HEK293 (cell line): ENCODE data around the gene TAOK3.
"Not testable (repeated sequence)": the region's sequence is repeated elsewhere in the genome, so short reads cannot be mapped to it uniquely, and the experiment has no call there.

Experiments
- CTCF ChIA-PET: fragments of 350-600 bp; formaldehyde crosslinking; extraction: SDS; loops from one replicate; lab custom pipeline; 2021; ENCODE audit warnings: antibody characterized with exemption; lab: Yijun Ruan, JAX
- POLR2A ChIA-PET: fragments of 300-600 bp; formaldehyde crosslinking; extraction: SDS; loops from one replicate; lab custom pipeline; 2020; ENCODE audit warnings: antibody characterized with exemption, inconsistent platforms; lab: Yijun Ruan, JAX
- H3K27ac ChIP-seq: fragments of 200-500 bp; sonication (Bioruptor generic); 2 replicates; pipeline ENCODE4 v1.5.1; 2014; ENCODE audit warnings: low read depth, low read length, control low read depth, inconsistent platforms; ENCODE audit errors: extremely low read depth
- H3K36me3 ChIP-seq, 2 experiments: fragments of 200-500 bp in 1 of 2; sonication (Bioruptor generic) in 1 of 2; 1 replicate in 1 of 2; 2 replicates in 1 of 2; pipeline ENCODE4 v1.5.1; 2014 to 2017; ENCODE audit warnings: inconsistent platforms in 2 of 2, low read length in 2 of 2; ENCODE audit not compliant: control insufficient read depth in 2 of 2, insufficient read depth in 1 of 2
- H3K4me1 ChIP-seq: fragments of 200-500 bp; sonication (Bioruptor generic); 2 replicates; pipeline ENCODE4 v1.5.1; 2014; ENCODE audit warnings: mild to moderate bottlenecking, low read length, inconsistent platforms; ENCODE audit not compliant: control insufficient read depth, insufficient read depth
- H3K4me3 ChIP-seq: 2 replicates; pipeline ENCODE4 v1.5.1; 2011; ENCODE audit warnings: low read depth, mild to moderate bottlenecking, control low read depth, low read length, moderate library complexity
- H3K9me3 ChIP-seq: fragments of 200-500 bp; sonication (Bioruptor generic); 2 replicates; pipeline ENCODE4 v1.5.1; 2014; ENCODE audit warnings: low read depth, low read length, inconsistent platforms; ENCODE audit not compliant: control insufficient read depth, insufficient read depth
- BCL6B ChIP-seq: fragments of 450-650 bp; formaldehyde crosslinking; IDR thresholded peaks from 2 replicates; pipeline ENCODE4 v1.5.1; 2017; ENCODE audit warnings: missing biosample characterization, missing genetic modification characterization
- HOXA7 ChIP-seq: sonication (generic); formaldehyde crosslinking; IDR thresholded peaks from 2 replicates; pipeline ENCODE4 v1.8.1; 2022; ENCODE audit warnings: missing genetic modification reagents, borderline replicate concordance
- IKZF3 ChIP-seq: fragments of 450-650 bp; IDR thresholded peaks from 2 replicates; pipeline ENCODE4 v1.5.0; 2018; ENCODE audit warnings: missing biosample characterization, mild to moderate bottlenecking, missing genetic modification characterization, moderate library complexity
- REPIN1 ChIP-seq: fragments of 450-650 bp; formaldehyde crosslinking; IDR thresholded peaks from 2 replicates; pipeline ENCODE4 v1.5.1; 2017; ENCODE audit warnings: missing biosample characterization, missing genetic modification characterization, low read depth
- SALL2 ChIP-seq: fragments of 450-650 bp; formaldehyde crosslinking; IDR thresholded peaks from 2 replicates; pipeline ENCODE4 v1.5.0; 2017; ENCODE audit warnings: missing biosample characterization, mild to moderate bottlenecking, missing genetic modification characterization, borderline replicate concordance
- ZBTB17 ChIP-seq: fragments of 450-650 bp; formaldehyde crosslinking; IDR thresholded peaks from 2 replicates; pipeline ENCODE4 v1.5.1; 2016; ENCODE audit warnings: missing biosample characterization, missing genetic modification characterization
- ZNF112 ChIP-seq: fragments of 450-650 bp; formaldehyde crosslinking; IDR thresholded peaks from 2 replicates; pipeline ENCODE4 v1.5.0; 2017; ENCODE audit warnings: missing biosample characterization, missing genetic modification characterization
- ZNF146 ChIP-seq: fragments of 450-650 bp; formaldehyde crosslinking; IDR thresholded peaks from 2 replicates; pipeline ENCODE4 v1.5.1; 2016; ENCODE audit warnings: missing biosample characterization, missing genetic modification characterization
- ZNF148 ChIP-seq: fragments of 450-650 bp; formaldehyde crosslinking; IDR thresholded peaks from 2 replicates; pipeline ENCODE4 v1.5.0; 2017; ENCODE audit warnings: missing biosample characterization, missing genetic modification characterization, borderline replicate concordance
- ZNF175 ChIP-seq: fragments of 450-650 bp; formaldehyde crosslinking; IDR thresholded peaks from 2 replicates; pipeline ENCODE4 v1.5.1; 2016; ENCODE audit warnings: missing biosample characterization, missing genetic modification characterization
- ZNF202 ChIP-seq: fragments of 450-650 bp; formaldehyde crosslinking; IDR thresholded peaks from 2 replicates; pipeline ENCODE4 v1.5.1; 2016; ENCODE audit warnings: missing biosample characterization, missing genetic modification characterization, borderline replicate concordance
- ZNF221 ChIP-seq: fragments of 450-650 bp; formaldehyde crosslinking; IDR thresholded peaks from 2 replicates; pipeline ENCODE4 v1.5.1; 2017; ENCODE audit warnings: missing biosample characterization, missing genetic modification characterization, borderline replicate concordance
- ZNF26 ChIP-seq: fragments of 450-650 bp; formaldehyde crosslinking; IDR thresholded peaks from 2 replicates; pipeline ENCODE4 v1.5.1; 2016; ENCODE audit warnings: missing biosample characterization, missing genetic modification characterization
- ZNF280D ChIP-seq: fragments of 450-650 bp; formaldehyde crosslinking; IDR thresholded peaks from 2 replicates; pipeline ENCODE4 v1.5.1; 2016; ENCODE audit warnings: missing biosample characterization, missing genetic modification characterization
- ZNF366 ChIP-seq: fragments of 450-650 bp; formaldehyde crosslinking; conservative IDR thresholded peaks from 2 replicates; pipeline ENCODE4 v1.5.1; 2016; ENCODE audit warnings: missing biosample characterization, missing genetic modification characterization
- ZNF398 ChIP-seq: fragments of 450-650 bp; formaldehyde crosslinking; IDR thresholded peaks from 2 replicates; pipeline ENCODE4 v1.5.1; 2017; ENCODE audit warnings: missing biosample characterization, missing genetic modification characterization
- ZNF529 ChIP-seq: fragments of 450-650 bp; formaldehyde crosslinking; IDR thresholded peaks from 2 replicates; pipeline ENCODE4 v1.5.1; 2017; ENCODE audit warnings: missing genetic modification characterization, missing biosample characterization; ENCODE audit not compliant: insufficient replicate concordance
- ZNF549 ChIP-seq: fragments of 450-650 bp; IDR thresholded peaks from 2 replicates; pipeline ENCODE4 v1.5.1; 2018; ENCODE audit warnings: missing biosample characterization, missing genetic modification characterization, mild to moderate bottlenecking, inconsistent platforms, moderate library complexity
- ZNF560 ChIP-seq: fragments of 450-650 bp; formaldehyde crosslinking; IDR thresholded peaks from 2 replicates; pipeline ENCODE4 v1.5.1; 2017; ENCODE audit warnings: missing biosample characterization, missing genetic modification characterization, borderline replicate concordance
- ZNF626 ChIP-seq: fragments of 450-650 bp; sonication (Bioruptor Pico); formaldehyde crosslinking; IDR thresholded peaks from 2 replicates; pipeline ENCODE4 v1.5.1; 2018; ENCODE audit warnings: missing biosample characterization, missing genetic modification characterization, inconsistent platforms
- ZXDB ChIP-seq: fragments of 450-650 bp; formaldehyde crosslinking; IDR thresholded peaks from 2 replicates; pipeline ENCODE4 v1.5.1; 2016; ENCODE audit warnings: missing biosample characterization, missing genetic modification characterization

Gene TAOK3

GRCh38 chr12:118135788-118136558, 236.7 kb downstream of the TAOK3 start, which contains the start of gene PEBP1 (continued):
- TF ChIP-seq ZNF202 (tag by site-specific recombination) (no peak), HOXA7 (CRISPR knock-in tag) (no peak), ZNF146 (tag by site-specific recombination) (0 out of 2 replicates have a peak, but pooled peaks have one; percentile 3), ZBTB17 (tag by site-specific recombination) (peak; percentile 98), ZXDB (peak; percentile 69), ZNF366 (tag by site-specific recombination) (no peak), ZNF175 (tag by site-specific recombination) (no peak), ZNF560 (tag by site-specific recombination) (no peak), REPIN1 (tag by site-specific recombination) (no peak; the same call in 1 of the 2 replicates), ZNF112 (tag by site-specific recombination) (no peak)

- POLR2A ChIA-PET, H3K27ac ChIP-seq, H3K4me3 ChIP-seq, CTCF ChIA-PET, H3K36me3 ChIP-seq, H3K9me3 ChIP-seq: not testable (repeated sequence)
- peaks cover 10% of the 10 kb centered on the region; the same call in 1 of the 2 replicates for H3K4me1 ChIP-seq
- TF ChIP-seq ZNF280D (tag by site-specific recombination) = peak; percentile 47; the same call in 1 of the 2 replicates
- peak; percentile 96 for TF ChIP-seq ZNF146 (tag by site-specific recombination)
Observed at GRCh38 chr12:118129436-118129835, 243.3 kb downstream of the TAOK3 start.

- H3K27ac ChIP-seq = no peak overlapping the region
- ChIA-PET CTCF (interaction anchor here (0.6 to 0.7 kb wide), 3 partner anchors 72 to 259 kb away, joined by 3 to 4 read pairs (median 3); no protein-coding TSS in a partner anchor), POLR2A (no interaction called here)
- H3K4me3 ChIP-seq = no peak overlapping the region
- peaks cover 10% of the 10 kb centered on the region; the same call in 1 of the 2 replicates for H3K4me1 ChIP-seq
- H3K36me3 ChIP-seq = peaks cover 0 to 4% of the 10 kb centered on the region in 2 experiments; a peak in 2 of 3 replicates
- no peaks in the 10 kb centered on the region for H3K9me3 ChIP-seq
- no peak for TF ChIP-seq ZNF398 (tag by site-specific recombination)
- no peak for TF ChIP-seq ZNF549 (tag by site-specific recombination)
- no peak for TF ChIP-seq ZNF148
- no peak for TF ChIP-seq IKZF3 (tag by site-specific recombination)
- no peak for TF ChIP-seq ZNF221 (tag by site-specific recombination)
- TF ChIP-seq SALL2 (tag by site-specific recombination) = no peak
- no peak for TF ChIP-seq BCL6B (tag by site-specific recombination)
- TF ChIP-seq ZNF626 (tag by site-specific recombination) = no peak
- no peak for TF ChIP-seq ZNF529 (tag by site-specific recombination)
- TF ChIP-seq ZNF26 = no peak
Observed at GRCh38 chr12:118127867-118128266, 244.8 kb downstream of the TAOK3 start.
